Measurements from ENCODE around the gene ZNF266.

ZNF266 gene

GRCh38 chr19:9431475-9431874 is 3.9 kb downstream of the ZNF266 start:
- Histone ChIP-seq H4K20me1 (ENCODE audit: insufficient read depth, low read length) (no peaks in the 10 kb centered on the region), H2AFZ (ENCODE audit: low read length) (no peak overlapping the region), H3K27me3 (ENCODE audit: insufficient read depth, low read length) (no peaks in the 10 kb centered on the region), H3K4me2 (ENCODE audit: low read length) (no peak overlapping the region), H3K4me1 (ENCODE audit: insufficient read depth, low read length, severe bottlenecking) (peaks cover 19% of the 10 kb centered on the region), H3K4me3 (ENCODE audit: low read depth, low read length, poor library complexity, severe bottlenecking) (no peak overlapping the region), H3K9me3 (ENCODE audit: low read length) (no peaks in the 10 kb centered on the region), H3K9me2 (ENCODE audit: low read depth, low read length) (no peaks in the 10 kb centered on the region), H3K9ac (ENCODE audit: low read length) (no peak overlapping the region), H3K36me3 (ENCODE audit: insufficient read depth, low read length) (peaks cover 67% of the 10 kb centered on the region), H3K27ac (ENCODE audit: low read depth, low read length, poor library complexity, severe bottlenecking) (no peak overlapping the region), H3K79me2 (ENCODE audit: insufficient read depth, low read length) (peaks cover 13% of the 10 kb centered on the region), H3F3A (ENCODE audit: insufficient read depth, low read length) (no peaks in the 10 kb centered on the region)
- TF ChIP-seq CTCF (IDR thresholded peaks at IDR 0.05; ENCODE audit: low read length) (peak; percentile 71), EZH2 (IDR thresholded peaks at IDR 0.05; ENCODE audit: borderline replicate concordance, low read length) (no peak)

- Histone ChIP-seq H3K27me3 (ENCODE audit: insufficient read depth, low read length) (no peaks in the 10 kb centered on the region), H3K9me2 (ENCODE audit: low read depth, low read length) (no peaks in the 10 kb centered on the region), H2AFZ (ENCODE audit: low read length) (no peak overlapping the region), H3F3A (ENCODE audit: insufficient read depth, low read length) (no peaks in the 10 kb centered on the region), H3K79me2 (ENCODE audit: insufficient read depth, low read length) (peaks cover 13% of the 10 kb centered on the region), H3K27ac (ENCODE audit: low read depth, low read length, poor library complexity, severe bottlenecking) (no peak overlapping the region), H4K20me1 (ENCODE audit: insufficient read depth, low read length) (no peaks in the 10 kb centered on the region), H3K4me2 (ENCODE audit: low read length) (no peak overlapping the region), H3K9me3 (ENCODE audit: low read length) (no peaks in the 10 kb centered on the region), H3K9ac (ENCODE audit: low read length) (no peak overlapping the region), H3K36me3 (ENCODE audit: insufficient read depth, low read length) (peaks cover 77% of the 10 kb centered on the region), H3K4me1 (ENCODE audit: insufficient read depth, low read length, severe bottlenecking) (peaks cover 12% of the 10 kb centered on the region), H3K4me3 (ENCODE audit: low read depth, low read length, poor library complexity, severe bottlenecking) (no peak overlapping the region)
- TF ChIP-seq CTCF (IDR thresholded peaks at IDR 0.05; ENCODE audit: low read length) (no peak), EZH2 (IDR thresholded peaks at IDR 0.05; ENCODE audit: borderline replicate concordance, low read length) (no peak)
These were observed 4.9 kb downstream of the ZNF266 start for GRCh38 chr19:9430444-9430843.

GRCh38 chr19:9427941-9428340 is 7.4 kb downstream of the ZNF266 start:
- Histone ChIP-seq H3K27me3 (ENCODE audit: insufficient read depth, low read length) (no peaks in the 10 kb centered on the region), H3F3A (ENCODE audit: insufficient read depth, low read length) (no peaks in the 10 kb centered on the region), H2AFZ (ENCODE audit: low read length) (no peak overlapping the region), H3K9me3 (ENCODE audit: low read length) (0 out of 2 replicates have a peak, but pooled peaks cover under 1% of the 10 kb centered on the region), H3K4me2 (ENCODE audit: low read length) (no peak overlapping the region), H3K4me3 (ENCODE audit: low read depth, low read length, poor library complexity, severe bottlenecking) (no peak overlapping the region), H3K9me2 (ENCODE audit: low read depth, low read length) (no peaks in the 10 kb centered on the region), H4K20me1 (ENCODE audit: insufficient read depth, low read length) (no peaks in the 10 kb centered on the region), H3K4me1 (ENCODE audit: insufficient read depth, low read length, severe bottlenecking) (no peaks in the 10 kb centered on the region), H3K79me2 (ENCODE audit: insufficient read depth, low read length) (no peaks in the 10 kb centered on the region), H3K36me3 (ENCODE audit: insufficient read depth, low read length) (peaks cover 94% of the 10 kb centered on the region), H3K27ac (ENCODE audit: low read depth, low read length, poor library complexity, severe bottlenecking) (no peak overlapping the region), H3K9ac (ENCODE audit: low read length) (no peak overlapping the region)
- TF ChIP-seq CTCF (IDR thresholded peaks at IDR 0.05; ENCODE audit: low read length) (no peak), EZH2 (IDR thresholded peaks at IDR 0.05; ENCODE audit: borderline replicate concordance, low read length) (no peak)

Measured in OCI-LY1 (cell line).